ENCODE results near the gene MYEF2. TPM values are rescaled to one million over a fixed set of nuclear protein-coding genes. Genes with fewer than 3 reads are reported as not detected.

The MYEF2 gene
- total RNA-seq, 1 experiment from 2014 or later: 37.3 TPM

GRCh38 chr15:48186271-48186670, 8.2 kb upstream of the MYEF2 start:
- no peak for TF ChIP-seq CTCF (IDR thresholded peaks at IDR 0.05; ENCODE audit: insufficient read depth in 1 of 2, low read depth in 1 of 2, low read length in 1 of 2, severe bottlenecking in 1 of 2, unreplicated experiment in 1 of 2)
- CTCF ChIA-PET: no interaction called here
- no peak for DNase-seq
- POLR2A ChIA-PET: no interaction called here
- Mint-ChIP-seq H3K4me3 (ENCODE audit: unreplicated experiment) (no peak overlapping the region), H3K9me3 (ENCODE audit: unreplicated experiment) (no peaks in the 10 kb centered on the region), H3K36me3 (ENCODE audit: insufficient read depth, unreplicated experiment) (no peaks in the 10 kb centered on the region), H3K27ac (ENCODE audit: unreplicated experiment) (no peak overlapping the region), H3K27me3 (ENCODE audit: insufficient read depth, unreplicated experiment) (peaks cover 8% of the 10 kb centered on the region), H3K4me1 (ENCODE audit: low read depth, unreplicated experiment) (no peaks in the 10 kb centered on the region)
- Histone ChIP-seq H3K4me1 (no peaks in the 10 kb centered on the region), H3K9me3 (no peaks in the 10 kb centered on the region), H3K36me3 (ENCODE audit: control insufficient read depth, insufficient read depth, low read length) (no peaks in the 10 kb centered on the region), H3K27me3 (replicated peaks; ENCODE audit: control insufficient read depth, insufficient read depth, low read length) (no peaks in the 10 kb centered on the region), H3K4me3 (ENCODE audit: low read depth, low read length) (no peak overlapping the region)
- intact Hi-C loops (cut with micrococcal nuclease; ENCODE audit: unreplicated experiment): no loop called here
- BruUV-seq (replicated peaks): no TSS peak

GRCh38 chr15:48185529-48185928, 7.4 kb upstream of the MYEF2 start:
- Mint-ChIP-seq H3K27me3 (ENCODE audit: insufficient read depth, unreplicated experiment) (peaks cover 5% of the 10 kb centered on the region), H3K4me3 (ENCODE audit: unreplicated experiment) (no peak overlapping the region), H3K9me3 (ENCODE audit: unreplicated experiment) (no peaks in the 10 kb centered on the region), H3K36me3 (ENCODE audit: insufficient read depth, unreplicated experiment) (no peaks in the 10 kb centered on the region), H3K4me1 (ENCODE audit: low read depth, unreplicated experiment) (no peaks in the 10 kb centered on the region), H3K27ac (ENCODE audit: unreplicated experiment) (no peak overlapping the region)
- TF ChIP-seq CTCF (IDR thresholded peaks at IDR 0.05; ENCODE audit: insufficient read depth in 1 of 2, low read depth in 1 of 2, low read length in 1 of 2, severe bottlenecking in 1 of 2, unreplicated experiment in 1 of 2): no peak
- no TSS peak for BruUV-seq (replicated peaks)
- ChIA-PET POLR2A (no interaction called here), CTCF (no interaction called here)
- intact Hi-C loops (cut with micrococcal nuclease; ENCODE audit: unreplicated experiment): no loop called here
- no peaks in the 10 kb centered on the region for H3K9me3 ChIP-seq
- H3K36me3 ChIP-seq (ENCODE audit: control insufficient read depth, insufficient read depth, low read length): no peaks in the 10 kb centered on the region
- DNase-seq: no peak
- no peak overlapping the region for H3K4me3 ChIP-seq (ENCODE audit: low read depth, low read length)
- no peaks in the 10 kb centered on the region for H3K27me3 ChIP-seq (replicated peaks; ENCODE audit: control insufficient read depth, insufficient read depth, low read length)
- H3K4me1 ChIP-seq: no peaks in the 10 kb centered on the region

DNA sequence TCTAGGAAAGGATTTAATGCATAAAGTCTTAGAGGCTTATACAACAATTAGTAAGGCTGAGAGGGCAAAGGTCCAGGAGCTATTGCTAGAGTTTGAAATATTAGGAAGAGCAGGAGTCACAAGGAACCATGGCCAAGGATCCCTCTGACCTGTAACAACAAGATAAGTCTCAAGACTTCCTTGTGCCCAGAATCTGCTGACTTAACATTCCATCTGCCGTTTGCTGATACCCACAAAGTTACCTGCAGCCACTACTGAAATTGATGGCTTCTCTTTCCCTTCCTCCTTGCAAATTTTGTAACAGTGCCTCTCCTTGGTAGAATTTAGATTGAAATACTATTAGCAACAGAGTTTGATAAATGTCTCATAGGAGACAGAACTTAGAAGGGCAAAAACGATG, 4.7 kb upstream of the MYEF2 start:
- peaks cover 7% of the 10 kb centered on the region for H3K27me3 Mint-ChIP-seq (ENCODE audit: insufficient read depth, unreplicated experiment)
- no peaks in the 10 kb centered on the region for H3K36me3 ChIP-seq (ENCODE audit: control insufficient read depth, insufficient read depth, low read length)
- H3K36me3 Mint-ChIP-seq (ENCODE audit: insufficient read depth, unreplicated experiment): no peaks in the 10 kb centered on the region
- H3K4me3 ChIP-seq (ENCODE audit: low read depth, low read length): no peak overlapping the region
- H3K4me3 Mint-ChIP-seq (ENCODE audit: unreplicated experiment): no peak overlapping the region
- no TSS peak for BruUV-seq (replicated peaks)
- no peak for DNase-seq
- no peaks in the 10 kb centered on the region for H3K9me3 Mint-ChIP-seq (ENCODE audit: unreplicated experiment)
- ChIA-PET CTCF (no interaction called here), POLR2A (no interaction called here)
- H3K27ac Mint-ChIP-seq (ENCODE audit: unreplicated experiment): no peak overlapping the region
- H3K4me1 Mint-ChIP-seq (ENCODE audit: low read depth, unreplicated experiment): no peaks in the 10 kb centered on the region
- no peaks in the 10 kb centered on the region for H3K4me1 ChIP-seq
- no peak for TF ChIP-seq CTCF (IDR thresholded peaks at IDR 0.05; ENCODE audit: insufficient read depth in 1 of 2, low read depth in 1 of 2, low read length in 1 of 2, severe bottlenecking in 1 of 2, unreplicated experiment in 1 of 2)
- intact Hi-C loops (cut with micrococcal nuclease; ENCODE audit: unreplicated experiment): no loop called here
- H3K27me3 ChIP-seq (replicated peaks; ENCODE audit: control insufficient read depth, insufficient read depth, low read length): no peaks in the 10 kb centered on the region
- H3K9me3 ChIP-seq: no peaks in the 10 kb centered on the region
